Measurements from ENCODE around the gene TAX1BP1. TPM values are rescaled to one million over a fixed set of nuclear protein-coding genes. Genes with fewer than 3 reads are reported as not detected.
"Not testable (repeated sequence)": the region's sequence is repeated elsewhere in the genome, so short reads cannot be mapped to it uniquely, and the experiment has no call there.

The TAX1BP1 gene
- total RNA-seq, 2 experiments from 2014 or later, result 53.1 to 53.9 TPM

- H3K36me3 Mint-ChIP-seq (ENCODE audit: low read depth), result peaks cover 8% of the 10 kb centered on the region
- POLR2A ChIA-PET, result interaction anchor here (1.0 to 2.7 kb wide), 7 partner anchors 10 to 230 kb away, joined by 3 to 24 read pairs (median 5); partner anchors contain the start of gene HIBADH
Measured at GRCh38 chr7:27740449-27741086, 606 bp downstream of the TAX1BP1 start.

DNA sequence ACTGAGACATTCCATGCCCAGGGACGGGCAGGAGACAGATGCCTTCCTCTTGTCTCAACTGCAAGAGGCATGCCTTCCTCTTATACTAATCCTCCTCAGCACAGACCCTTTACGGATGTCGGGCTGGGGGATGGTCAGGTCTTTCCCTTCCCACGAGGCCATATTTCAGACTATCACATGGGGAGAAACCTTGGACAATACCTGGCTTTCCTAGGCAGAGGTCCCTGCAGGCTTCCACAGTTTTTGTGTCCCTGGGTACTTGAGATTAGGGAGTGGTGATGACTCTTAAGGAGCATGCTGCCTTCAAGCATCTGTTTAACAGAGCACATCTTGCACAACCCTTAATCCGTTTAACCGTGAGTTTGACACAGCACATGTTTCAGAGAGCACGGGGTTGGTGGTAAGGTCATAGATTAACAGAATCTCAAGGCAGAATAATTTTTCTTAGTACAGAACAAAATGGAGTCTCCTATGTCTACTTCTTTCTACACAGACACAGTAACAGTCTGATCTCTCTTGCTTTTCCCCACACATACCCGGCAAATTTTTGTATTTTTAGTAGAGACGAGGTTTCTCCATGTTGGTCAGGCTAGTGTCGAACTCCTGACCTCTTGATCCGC is 2.2 kb downstream of the TAX1BP1 start:
- H3K27me3 Mint-ChIP-seq (ENCODE audit: low read depth); H3K27ac Mint-ChIP-seq; H3K36me3 Mint-ChIP-seq (ENCODE audit: low read depth); CTCF ChIA-PET; DNase-seq; POLR2A ChIA-PET; H3K9me3 Mint-ChIP-seq (ENCODE audit: insufficient read depth); ATAC-seq: not testable (repeated sequence)
- peaks cover 27% of the 10 kb centered on the region for H3K4me1 Mint-ChIP-seq (ENCODE audit: low read depth)
- peak overlapping the region; percentile 98 for H3K4me3 Mint-ChIP-seq

More at GRCh38 chr7:27740449-27741086, 606 bp downstream of the TAX1BP1 start:
- Mint-ChIP-seq H3K4me3 (peak overlapping the region; percentile 98), H3K4me1 (ENCODE audit: low read depth) (peaks cover 27% of the 10 kb centered on the region), H3K9me3 (ENCODE audit: insufficient read depth) (no peaks in the 10 kb centered on the region), H3K27ac (peak overlapping the region; percentile 98), H3K27me3 (ENCODE audit: low read depth) (peaks cover 6% of the 10 kb centered on the region)
- DNase-seq (peak; percentile 91), ATAC-seq (peak; percentile 78)
- CTCF ChIA-PET, result interaction anchor here (1.3 to 1.8 kb wide), 3 partner anchors 34 to 545 kb away, joined by 3 to 9 read pairs (median 4); partner anchors contain the start of gene HIBADH

DNA sequence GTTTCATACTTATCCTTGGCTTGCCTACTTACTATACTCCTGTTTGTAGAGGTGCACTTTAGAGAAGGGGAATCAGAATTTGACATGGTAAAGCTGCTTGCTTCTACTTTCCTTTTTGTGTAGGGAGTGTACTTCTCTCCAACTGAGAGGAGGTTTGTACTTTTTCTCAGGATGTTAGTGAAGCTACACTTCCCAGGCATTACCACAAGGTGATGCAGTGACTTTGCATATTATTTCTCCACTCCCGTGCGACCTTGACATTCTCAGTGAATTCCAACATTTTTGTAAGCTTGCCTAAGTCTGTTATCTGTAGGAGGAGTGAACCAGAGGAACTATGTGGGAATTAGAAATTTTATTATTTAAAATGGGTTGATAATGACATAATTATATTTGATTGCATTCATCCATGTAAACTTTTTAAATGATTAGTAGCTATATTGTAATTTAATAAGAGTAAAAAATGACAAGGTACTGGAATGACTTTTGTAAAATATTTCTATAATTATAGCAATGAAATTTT is 5.2 kb downstream of the TAX1BP1 start:
- H3K36me3 Mint-ChIP-seq (ENCODE audit: low read depth), result peaks cover 25% of the 10 kb centered on the region
- CTCF ChIA-PET, result interaction anchor here (0.8 to 2.5 kb wide), 13 partner anchors 11 to 275 kb away, joined by 3 to 14 read pairs (median 5); no protein-coding TSS in a partner anchor
- H3K27ac Mint-ChIP-seq, result no peak overlapping the region
- no peaks in the 10 kb centered on the region for H3K9me3 Mint-ChIP-seq (ENCODE audit: insufficient read depth)
- H3K4me1 Mint-ChIP-seq (ENCODE audit: low read depth), result peaks cover 26% of the 10 kb centered on the region
- no peaks in the 10 kb centered on the region for H3K27me3 Mint-ChIP-seq (ENCODE audit: low read depth)
- ATAC-seq, result no peak
- DNase-seq, result no peak
- POLR2A ChIA-PET, result no interaction called here
- no peak overlapping the region for H3K4me3 Mint-ChIP-seq

DNA sequence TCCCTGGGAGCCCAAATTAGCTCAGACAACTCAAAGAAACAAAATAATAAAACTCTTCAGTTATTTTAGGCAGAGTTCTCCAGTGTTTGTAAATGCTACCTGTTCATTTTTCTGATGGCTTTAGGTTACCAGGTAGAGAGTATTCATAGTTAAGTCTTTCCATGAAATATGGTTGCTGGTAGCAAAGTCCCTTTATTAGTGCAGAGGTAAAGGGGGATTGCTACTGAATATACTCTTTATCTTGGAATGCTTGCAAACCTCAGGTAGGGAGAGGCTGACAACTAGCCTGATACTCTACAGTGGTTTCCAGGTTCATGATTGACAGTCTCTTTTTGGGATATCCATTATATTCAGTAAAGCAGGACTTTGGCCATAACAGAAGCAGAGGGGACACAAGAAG is 6.5 kb downstream of the TAX1BP1 start:
- H3K27me3 Mint-ChIP-seq (ENCODE audit: low read depth), result no peaks in the 10 kb centered on the region
- peaks cover 17% of the 10 kb centered on the region for H3K4me1 Mint-ChIP-seq (ENCODE audit: low read depth)
- no peak for ATAC-seq
- no peak overlapping the region for H3K4me3 Mint-ChIP-seq
- peaks cover 28% of the 10 kb centered on the region for H3K36me3 Mint-ChIP-seq (ENCODE audit: low read depth)
- ChIA-PET POLR2A (no interaction called here), CTCF (interaction anchor here (2.0 to 2.5 kb wide), 3 partner anchors 28 to 274 kb away, joined by 7 to 14 read pairs (median 12); no protein-coding TSS in a partner anchor)
- H3K9me3 Mint-ChIP-seq (ENCODE audit: insufficient read depth), result no peaks in the 10 kb centered on the region
- H3K27ac Mint-ChIP-seq, result no peak overlapping the region
- no peak for DNase-seq

DNA sequence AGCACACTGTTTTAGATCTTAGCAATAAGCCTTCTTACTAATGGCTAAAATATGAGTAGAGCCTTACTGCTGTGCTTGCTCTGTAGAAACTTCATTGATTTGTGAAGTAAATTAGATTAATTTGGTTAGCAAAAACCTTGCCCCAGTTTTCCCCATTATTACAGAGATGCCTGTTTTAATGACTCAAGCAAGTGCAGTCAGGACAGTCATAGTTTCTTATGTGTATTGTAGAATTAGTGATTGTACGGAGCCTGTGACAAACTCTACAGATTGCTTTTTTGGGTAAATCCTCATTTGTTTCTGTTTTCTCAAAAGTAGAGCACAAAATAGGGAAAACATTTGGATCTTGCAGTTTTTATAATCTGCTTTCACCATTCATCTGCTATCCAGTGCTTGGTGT is 7.0 kb downstream of the TAX1BP1 start:
- ATAC-seq, result no peak
- H3K4me3 Mint-ChIP-seq, result no peak overlapping the region
- H3K9me3 Mint-ChIP-seq (ENCODE audit: insufficient read depth), result no peaks in the 10 kb centered on the region
- H3K27me3 Mint-ChIP-seq (ENCODE audit: low read depth), result no peaks in the 10 kb centered on the region
- peaks cover 31% of the 10 kb centered on the region for H3K36me3 Mint-ChIP-seq (ENCODE audit: low read depth)
- ChIA-PET POLR2A (no interaction called here), CTCF (no interaction called here)
- DNase-seq, result no peak
- peaks cover 15% of the 10 kb centered on the region for H3K4me1 Mint-ChIP-seq (ENCODE audit: low read depth)
- H3K27ac Mint-ChIP-seq, result no peak overlapping the region

- H3K36me3 Mint-ChIP-seq (ENCODE audit: low read depth), result peaks cover 36% of the 10 kb centered on the region
- no peak overlapping the region for H3K27ac Mint-ChIP-seq
- DNase-seq (no peak), ATAC-seq (no peak)
- no peaks in the 10 kb centered on the region for H3K27me3 Mint-ChIP-seq (ENCODE audit: low read depth)
- ChIA-PET POLR2A (no interaction called here), CTCF (no interaction called here)
- peaks cover 15% of the 10 kb centered on the region for H3K4me1 Mint-ChIP-seq (ENCODE audit: low read depth)
- no peak overlapping the region for H3K4me3 Mint-ChIP-seq
- H3K9me3 Mint-ChIP-seq (ENCODE audit: insufficient read depth), result no peaks in the 10 kb centered on the region
Measured at GRCh38 chr7:27747589-27748368, 7.8 kb downstream of the TAX1BP1 start.

- no peak overlapping the region for H3K27ac Mint-ChIP-seq
- ATAC-seq (no peak), DNase-seq (no peak)
- ChIA-PET CTCF (interaction anchor here (1.4 kb wide), 1 partner anchor 24 kb away, joined by 4 read pairs; no protein-coding TSS in a partner anchor), POLR2A (interaction anchor here (1.6 to 1.7 kb wide), 2 partner anchors 9 to 11 kb away, joined by 3 to 7 read pairs; partner anchors contain the start of gene TAX1BP1)
- peaks cover 42% of the 10 kb centered on the region for H3K36me3 Mint-ChIP-seq (ENCODE audit: low read depth)
- H3K27me3 Mint-ChIP-seq (ENCODE audit: low read depth), result no peaks in the 10 kb centered on the region
- H3K4me3 Mint-ChIP-seq, result no peak overlapping the region
- H3K4me1 Mint-ChIP-seq (ENCODE audit: low read depth), result peaks cover 8% of the 10 kb centered on the region
- H3K9me3 Mint-ChIP-seq (ENCODE audit: insufficient read depth), result no peaks in the 10 kb centered on the region
Measured at GRCh38 chr7:27750316-27750715, 10.4 kb downstream of the TAX1BP1 start.

DNA sequence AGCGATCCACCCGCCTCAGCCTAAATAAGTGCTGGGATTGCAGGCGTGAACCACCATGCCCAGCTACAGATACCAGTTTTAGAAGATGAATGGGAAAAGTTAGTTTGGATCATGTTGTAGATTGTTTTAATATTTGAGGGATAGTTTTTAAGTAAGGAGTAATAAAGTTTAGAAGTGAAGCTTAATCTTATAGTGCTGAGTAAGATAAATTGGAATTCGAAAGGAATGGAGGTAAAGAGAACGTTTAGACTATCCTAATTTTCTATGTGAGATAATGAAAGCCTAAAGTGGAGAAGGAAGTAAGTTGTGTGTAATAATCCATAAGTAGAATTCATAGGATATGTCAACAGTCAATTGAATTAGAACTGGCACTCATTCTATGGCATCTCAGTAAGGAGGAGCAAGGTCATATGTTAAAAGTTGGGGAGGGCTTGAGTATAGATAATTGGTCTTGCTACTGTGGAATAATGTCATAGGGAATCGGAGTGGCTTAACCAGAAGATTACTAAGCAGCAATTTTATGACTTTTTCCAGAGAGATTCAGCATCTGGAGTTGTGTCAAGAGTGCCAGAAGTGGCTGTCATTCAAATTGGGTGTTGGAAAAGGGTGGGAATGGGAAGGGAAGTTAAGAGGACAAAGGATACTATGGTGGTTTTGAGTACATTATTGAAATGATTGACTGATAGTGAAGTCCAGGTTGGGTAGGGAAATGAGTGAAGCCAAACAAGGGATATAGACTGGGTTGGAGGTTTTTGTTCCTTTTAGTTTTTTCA is 12.1 kb downstream of the TAX1BP1 start:
- peaks cover 49% of the 10 kb centered on the region for H3K36me3 Mint-ChIP-seq (ENCODE audit: low read depth)
- no peaks in the 10 kb centered on the region for H3K27me3 Mint-ChIP-seq (ENCODE audit: low read depth)
- DNase-seq (no peak), ATAC-seq (no peak)
- H3K4me1 Mint-ChIP-seq (ENCODE audit: low read depth), result peaks cover 8% of the 10 kb centered on the region
- ChIA-PET POLR2A (interaction anchor here (1.7 kb wide), 1 partner anchor 11 kb away, joined by 7 read pairs; no protein-coding TSS in a partner anchor), CTCF (no interaction called here)
- no peak overlapping the region for H3K4me3 Mint-ChIP-seq
- H3K27ac Mint-ChIP-seq, result no peak overlapping the region
- H3K9me3 Mint-ChIP-seq (ENCODE audit: insufficient read depth), result no peaks in the 10 kb centered on the region

GRCh38 chr7:27753863-27754262 is 13.9 kb downstream of the TAX1BP1 start:
- peaks cover 52% of the 10 kb centered on the region for H3K36me3 Mint-ChIP-seq (ENCODE audit: low read depth)
- H3K9me3 Mint-ChIP-seq (ENCODE audit: insufficient read depth), result no peaks in the 10 kb centered on the region
- no peak for ATAC-seq
- H3K27me3 Mint-ChIP-seq (ENCODE audit: low read depth), result no peaks in the 10 kb centered on the region
- H3K4me3 Mint-ChIP-seq, result no peak overlapping the region
- CTCF ChIA-PET, result no interaction called here
- H3K4me1 Mint-ChIP-seq (ENCODE audit: low read depth), result peaks cover 2% of the 10 kb centered on the region
- no peak overlapping the region for H3K27ac Mint-ChIP-seq
- DNase-seq, result no peak
- POLR2A ChIA-PET, result no interaction called here

DNA sequence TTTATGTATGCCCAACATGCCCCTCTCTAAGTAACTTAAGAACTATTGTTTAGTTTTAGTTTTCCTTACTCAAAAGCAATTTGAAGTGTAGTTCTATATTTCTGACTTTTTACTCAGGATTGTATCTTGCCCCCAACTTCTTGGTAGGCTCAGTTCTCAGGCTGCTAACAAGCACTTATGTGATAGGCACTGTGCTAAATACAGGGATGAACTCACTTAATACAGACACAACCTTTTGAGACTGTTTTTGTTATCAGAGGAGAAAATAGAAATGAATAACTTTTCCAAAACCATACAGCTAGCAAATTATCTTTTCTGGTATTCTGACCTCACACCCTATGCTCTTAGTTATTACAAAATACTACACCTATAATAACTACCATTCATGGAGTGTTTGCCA is 16.3 kb downstream of the TAX1BP1 start:
- ChIA-PET POLR2A (no interaction called here), CTCF (interaction anchor here (1.9 kb wide), 1 partner anchor 11 kb away, joined by 5 read pairs; no protein-coding TSS in a partner anchor)
- Mint-ChIP-seq H3K27me3 (ENCODE audit: low read depth) (no peaks in the 10 kb centered on the region), H3K4me1 (ENCODE audit: low read depth) (peaks cover 2% of the 10 kb centered on the region), H3K4me3 (no peak overlapping the region), H3K27ac (no peak overlapping the region), H3K36me3 (ENCODE audit: low read depth) (peaks cover 39% of the 10 kb centered on the region), H3K9me3 (ENCODE audit: insufficient read depth) (no peaks in the 10 kb centered on the region)
- DNase-seq, result no peak
- ATAC-seq, result no peak

- no peaks in the 10 kb centered on the region for H3K4me1 Mint-ChIP-seq (ENCODE audit: low read depth)
- no peak overlapping the region for H3K27ac Mint-ChIP-seq
- no peaks in the 10 kb centered on the region for H3K27me3 Mint-ChIP-seq (ENCODE audit: low read depth)
- no peak overlapping the region for H3K4me3 Mint-ChIP-seq
- ChIA-PET CTCF (no interaction called here), POLR2A (no interaction called here)
- DNase-seq (no peak), ATAC-seq (no peak)
- H3K9me3 Mint-ChIP-seq (ENCODE audit: insufficient read depth), result no peaks in the 10 kb centered on the region
- H3K36me3 Mint-ChIP-seq (ENCODE audit: low read depth), result peaks cover 36% of the 10 kb centered on the region
Measured at GRCh38 chr7:27759491-27759890, 19.5 kb downstream of the TAX1BP1 start.
